HG02943 (cell line): ENCODE results near the gene AGAP2.
"Not testable (repeated sequence)": the region's sequence is repeated elsewhere in the genome, so short reads cannot be mapped to it uniquely, and the experiment has no call there.

ENCODE experiments used
- ATAC-seq: cut with Tn5 transposase; IDR thresholded peaks from one replicate; pipeline ENCODE4 v1.9.1; 2021; ENCODE audit warnings: mild to moderate bottlenecking, low read depth, moderate library complexity; ENCODE audit not compliant: unreplicated experiment

The AGAP2 gene

GRCh38 chr12:57724936-57725740 lies 13.4 kb downstream of the AGAP2 start:
- no peak for ATAC-seq

- no peak for ATAC-seq
These were observed 14.3 kb downstream of the AGAP2 start for GRCh38 chr12:57724003-57724935.

- no peak for ATAC-seq
These were observed 14.9 kb downstream of the AGAP2 start for GRCh38 chr12:57723630-57723962.

- no peak for ATAC-seq
These were observed 15.6 kb downstream of the AGAP2 start for GRCh38 chr12:57722716-57723629.

GRCh38 chr12:57721846-57722608 lies 16.5 kb downstream of the AGAP2 start:
- not testable (repeated sequence) for ATAC-seq

- ATAC-seq, result no peak
These were observed 17.6 kb downstream of the AGAP2 start for GRCh38 chr12:57720606-57721595.

GRCh38 chr12:57719777-57720605 lies 18.6 kb downstream of the AGAP2 start:
- no peak for ATAC-seq

GRCh38 chr12:57718641-57719528 lies 19.7 kb downstream of the AGAP2 start:
- ATAC-seq, result no peak

- ATAC-seq, result no peak
These were observed 20.5 kb downstream of the AGAP2 start for GRCh38 chr12:57717846-57718640.

GRCh38 chr12:57717131-57717530 lies 21.4 kb downstream of the AGAP2 start:
- no peak for ATAC-seq

GRCh38 chr12:57716305-57716704 lies 22.2 kb downstream of the AGAP2 start:
- ATAC-seq, result no peak

- no peak for ATAC-seq
These were observed 22.8 kb downstream of the AGAP2 start for GRCh38 chr12:57715786-57716185.

GRCh38 chr12:57715036-57715748 lies 23.4 kb downstream of the AGAP2 start:
- ATAC-seq, result not testable (repeated sequence)

- ATAC-seq, result no peak
These were observed 25.3 kb downstream of the AGAP2 start for GRCh38 chr12:57713209-57713608.

GRCh38 chr12:57712701-57713100 lies 25.8 kb downstream of the AGAP2 start:
- no peak for ATAC-seq
